DMS53 treated with DMSO at 0.1 percent for 48 hours (cell line): ENCODE measurements around the gene GMCL2.

Source experiments
- DNase-seq: peaks from one replicate; lab custom pipeline; 2025; ENCODE audit not compliant: unreplicated experiment; lab: John Stamatoyannopoulos, UW

GMCL2 gene

GRCh38 chr5:178186427-178186826, 744 bp downstream of the GMCL2 start:
- no peak for DNase-seq

DNA sequence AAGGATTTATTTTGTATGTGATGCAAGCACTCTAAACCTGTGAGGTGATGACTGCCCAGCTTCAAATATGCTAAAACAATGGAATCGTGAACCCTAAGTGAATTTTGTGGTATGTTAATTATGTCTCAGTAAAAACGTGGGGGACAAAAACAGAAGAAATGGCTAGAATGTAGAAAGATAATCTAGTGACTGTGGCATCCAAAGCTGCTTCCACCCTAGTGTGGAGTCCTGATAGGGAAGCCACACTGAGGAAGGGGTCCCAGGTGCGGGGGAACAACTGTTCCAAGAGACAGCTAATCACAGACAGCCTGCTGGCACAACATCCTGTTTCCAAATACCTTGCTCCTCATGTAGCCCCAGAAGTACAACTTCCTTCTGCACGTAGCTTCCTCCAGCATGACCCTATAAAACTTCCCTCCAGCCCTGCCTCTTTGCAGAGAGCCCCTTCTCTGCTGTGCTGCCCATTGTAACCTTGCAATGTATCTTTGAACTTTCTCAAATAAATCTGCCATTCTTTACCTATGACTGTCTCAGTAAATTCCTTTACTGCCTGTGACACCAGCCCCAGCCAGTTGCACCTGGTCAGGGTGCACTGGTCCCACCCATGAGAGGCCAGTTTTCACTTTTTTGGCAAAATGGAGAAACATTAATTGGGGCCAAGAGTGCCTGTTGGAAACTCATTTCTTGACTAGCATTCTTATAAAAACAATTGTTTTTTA, 4.9 kb downstream of the GMCL2 start:
- no peak for DNase-seq

- no peak for DNase-seq
Observed at GRCh38 chr5:178180141-178180863, 6.9 kb downstream of the GMCL2 start.

DNA sequence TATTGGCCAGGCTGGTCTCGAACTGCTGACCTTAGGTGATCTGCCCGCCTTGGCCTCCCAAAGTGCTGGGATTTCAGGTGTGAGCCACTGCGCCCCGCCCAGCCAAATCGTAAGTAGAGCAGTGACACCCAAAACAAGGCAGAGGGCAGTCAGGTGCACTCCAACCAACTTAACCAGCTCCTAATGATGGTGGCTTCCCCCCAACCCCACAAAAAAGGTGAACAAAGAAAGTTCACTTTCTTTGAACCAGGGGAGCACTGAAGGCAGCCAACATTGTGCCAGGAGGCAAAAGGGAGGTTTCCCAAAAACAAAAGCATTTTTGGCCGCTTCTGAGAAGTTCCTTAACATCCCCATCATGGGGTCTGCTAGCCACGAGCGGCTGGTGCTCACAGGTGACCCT, 9.6 kb downstream of the GMCL2 start:
- DNase-seq: no peak

DNA sequence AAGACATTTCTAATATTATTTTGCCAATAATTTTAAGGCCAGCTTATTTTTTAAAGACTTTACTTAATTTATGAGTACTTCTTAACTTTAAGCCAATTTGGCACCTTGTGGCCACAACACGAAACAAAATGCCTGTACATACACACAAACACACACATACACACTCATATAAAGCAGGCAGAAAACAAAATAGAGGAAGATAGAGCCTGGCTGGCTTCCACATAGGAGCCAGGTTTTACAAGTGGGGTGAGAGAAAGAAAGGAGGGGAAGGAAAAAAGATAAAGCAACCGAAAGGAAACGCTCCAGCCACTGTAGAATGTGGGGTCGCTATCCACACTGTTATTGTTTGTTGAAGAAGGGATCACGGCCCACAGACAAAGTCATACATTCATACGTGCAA, 10.4 kb downstream of the GMCL2 start:
- no peak for DNase-seq

DNA sequence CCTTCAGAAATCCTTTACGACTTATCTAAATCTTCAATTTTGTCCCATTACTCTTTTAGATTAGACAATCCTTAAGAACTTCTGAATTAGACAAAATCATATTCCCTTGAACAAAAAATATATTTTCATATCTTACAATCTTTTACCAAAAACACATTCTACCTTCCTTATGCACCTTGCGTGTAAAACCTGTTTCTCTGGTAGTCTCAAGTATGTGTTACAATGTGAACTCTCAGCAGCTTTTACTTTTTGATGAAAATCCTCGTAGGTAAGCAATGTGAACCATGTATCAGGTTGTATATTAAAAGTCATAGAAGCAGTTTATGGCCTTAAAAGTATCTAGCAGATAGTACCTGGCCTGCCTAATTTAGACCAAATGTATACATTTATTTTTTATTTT, 12.7 kb downstream of the GMCL2 start:
- no peak for DNase-seq

DNA sequence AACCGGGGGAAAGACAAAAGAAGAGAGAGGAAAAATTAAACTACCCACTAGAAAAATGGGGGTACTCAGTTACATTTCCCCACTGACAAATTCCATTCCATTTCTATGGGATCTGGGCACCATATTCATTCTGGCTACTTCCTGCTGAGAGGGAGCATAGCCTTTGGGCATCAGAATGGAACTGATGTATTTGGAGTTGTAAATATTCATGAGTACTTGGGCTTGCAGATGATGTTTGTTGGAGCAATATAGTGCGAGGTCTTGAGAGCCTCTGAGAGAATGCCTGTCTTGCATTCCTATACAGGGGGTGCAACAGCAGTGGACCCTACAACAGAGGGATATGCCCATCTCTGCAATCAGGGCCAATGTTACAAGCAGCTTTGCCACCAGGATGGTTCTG, 16.7 kb downstream of the GMCL2 start:
- DNase-seq: no peak

- DNase-seq: no peak
Observed at GRCh38 chr5:178165581-178165980, 21.6 kb downstream of the GMCL2 start.

- peak; percentile 94 for DNase-seq
Observed at GRCh38 chr5:178163772-178164735, 23.1 kb downstream of the GMCL2 start.

GRCh38 chr5:178162481-178162880, 24.7 kb downstream of the GMCL2 start:
- DNase-seq: no peak

DNA sequence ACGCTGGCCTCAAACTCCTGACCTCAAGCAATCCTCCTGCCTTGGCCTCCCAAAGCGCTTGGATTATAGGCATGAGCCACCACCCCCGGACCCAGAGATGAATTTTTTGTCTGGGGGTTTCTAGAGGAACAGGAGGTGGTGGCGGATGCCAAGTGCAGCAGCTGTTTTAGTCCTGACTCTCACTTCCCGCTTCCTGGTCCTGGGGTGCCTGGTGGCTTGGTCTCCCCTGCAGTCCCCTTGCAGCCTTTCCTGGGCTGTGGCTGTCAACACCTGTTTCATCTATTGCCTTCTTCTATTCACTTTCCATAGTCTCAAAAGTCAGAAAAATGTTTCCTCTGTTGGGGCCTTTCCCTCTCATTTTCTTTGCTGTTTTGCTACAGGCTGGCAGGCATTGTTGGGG, 27.0 kb downstream of the GMCL2 start:
- DNase-seq: no peak

DNA sequence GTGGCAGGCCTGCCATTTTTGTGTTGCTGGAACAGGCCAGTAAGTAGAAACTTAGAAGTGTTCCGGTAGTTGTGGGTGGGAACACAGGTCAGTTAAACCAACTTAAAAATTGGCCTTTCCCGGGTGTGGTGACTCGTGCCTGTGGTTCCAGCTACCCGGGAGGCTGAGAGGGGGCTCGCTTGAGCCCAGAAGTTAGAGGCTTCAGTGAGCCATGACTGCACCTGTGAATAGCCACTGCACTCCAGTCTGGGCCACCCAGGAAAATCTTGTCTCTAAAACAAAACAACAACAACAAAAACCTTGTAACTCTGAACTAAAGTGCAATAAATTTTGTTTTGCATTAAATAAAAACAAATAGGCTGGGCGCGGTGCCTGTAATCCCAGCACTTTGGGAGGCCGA, 32.1 kb downstream of the GMCL2 start:
- no peak for DNase-seq

DNA sequence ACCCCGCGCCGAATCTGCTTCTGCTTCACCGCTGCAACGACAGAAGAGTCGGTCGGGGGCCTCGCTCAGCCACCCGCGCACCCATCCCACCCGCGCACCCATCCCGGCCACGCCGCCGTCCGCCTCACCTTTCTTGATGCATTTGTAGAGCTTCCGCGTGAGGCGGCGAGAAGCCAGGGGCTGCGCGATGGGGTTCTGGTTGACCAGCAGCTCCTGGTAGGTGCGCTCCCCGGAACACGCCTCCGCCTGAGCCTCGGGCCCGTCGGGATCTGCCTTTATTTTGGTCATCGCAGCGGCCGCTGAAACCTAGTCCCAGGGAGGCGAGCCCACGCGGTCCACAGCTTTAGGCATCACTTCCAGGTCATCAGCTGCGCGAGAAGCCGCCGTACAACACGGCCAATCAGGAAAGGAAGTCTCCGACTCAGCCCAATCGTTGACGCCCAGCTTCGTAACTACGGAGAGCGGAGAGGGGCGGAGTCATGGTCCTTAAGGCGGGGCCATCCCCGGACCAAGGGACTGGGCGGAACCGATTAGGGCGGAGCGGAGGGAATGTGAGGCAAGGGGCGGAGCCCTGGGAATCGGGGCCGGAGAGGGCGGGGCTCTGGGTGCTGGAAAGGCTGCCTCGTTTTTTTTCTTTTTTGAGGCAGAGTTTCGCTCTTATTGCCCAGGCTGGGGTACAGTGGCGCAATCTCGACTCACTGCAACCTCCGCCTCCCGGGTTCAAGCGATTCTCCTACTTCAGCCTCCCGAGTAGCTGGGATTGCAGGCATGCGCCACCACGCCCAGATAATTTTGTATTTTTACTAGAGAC, 33.4 kb downstream of the GMCL2 start, which contains the start of gene NHP2:
Gene NHP2, minus strand, starts transcription at position 356 of the 811 bp plus-strand sequence. Its CDS starts 68 bp downstream, at position 288.
- peak; percentile 96 for DNase-seq

GRCh38 chr5:178152491-178153444, 34.4 kb downstream of the GMCL2 start:
- no peak for DNase-seq

GRCh38 chr5:178150977-178151734, 36.0 kb downstream of the GMCL2 start:
- DNase-seq: no peak

DNA sequence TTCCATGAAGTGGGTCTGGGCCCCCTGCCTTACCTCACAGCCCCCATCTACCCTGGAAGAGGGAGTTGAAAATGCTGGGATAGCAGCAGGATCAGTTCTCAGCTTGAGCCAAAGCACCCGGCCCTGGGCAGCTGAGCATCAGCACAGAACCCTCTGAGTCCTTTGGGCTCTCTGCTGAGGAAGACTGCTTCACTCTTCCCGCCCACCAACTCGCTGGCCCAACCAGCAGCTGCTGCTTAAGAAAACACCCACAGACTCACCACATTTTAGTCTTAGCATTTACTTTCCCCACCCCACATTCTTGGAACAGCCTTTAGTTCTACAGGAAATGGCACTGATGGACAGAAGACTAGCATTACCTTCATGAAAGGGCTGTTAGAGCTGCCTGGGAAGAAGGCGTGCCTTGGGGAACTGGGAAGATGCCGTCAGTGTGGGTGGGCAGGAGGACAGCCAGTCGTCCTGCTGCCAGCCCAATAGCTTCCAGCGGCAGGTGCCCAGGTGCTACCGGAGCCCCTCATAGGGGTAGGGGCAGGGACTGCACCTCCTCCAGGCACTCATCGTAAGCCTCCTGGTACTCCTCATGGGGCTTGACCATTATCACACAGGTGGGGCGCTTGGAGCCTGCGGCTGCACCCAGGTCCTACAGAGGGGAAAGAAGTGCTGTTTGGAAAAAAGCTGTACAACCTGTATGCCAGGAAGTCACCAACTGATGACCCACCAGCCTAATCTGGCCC, 37.8 kb downstream of the GMCL2 start:
- DNase-seq: no peak

DNA sequence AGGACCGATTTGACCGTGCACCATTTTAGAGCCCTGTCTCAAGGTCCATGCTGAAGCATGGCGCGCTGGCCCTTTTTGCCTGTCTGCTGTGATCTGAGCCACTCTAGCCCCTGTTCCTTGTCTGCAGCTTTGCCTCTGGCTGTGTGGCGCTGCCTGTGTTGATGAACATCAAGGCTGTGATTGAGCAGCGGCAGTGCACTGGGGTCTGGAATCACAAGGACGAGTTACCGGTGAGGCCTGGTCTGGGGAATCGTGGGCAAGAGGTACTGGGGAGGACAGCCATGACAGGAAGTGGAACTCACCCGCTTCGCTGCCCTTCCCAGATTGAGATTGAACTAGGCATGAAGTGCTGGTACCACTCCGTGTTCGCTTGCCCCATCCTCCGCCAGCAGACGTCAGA, 39.8 kb downstream of the GMCL2 start:
- DNase-seq: no peak
